Pons (tissue), 1 donor: ENCODE results near the gene SH2D1B.
"Not testable (repeated sequence)": the region's sequence is repeated elsewhere in the genome, so short reads cannot be mapped to it uniquely, and the experiment has no call there.

Experiments used
- DNase-seq: peaks from one replicate; pipeline ENCODE4 v3.0.0-alpha.2; 2016; ENCODE audit warnings: low spot score

SH2D1B gene

GRCh38 chr1:162412002-162412401, at the start of gene SH2D1B:
SH2D1B (minus strand) TSS chr1:162412136; CDS start chr1:162412016, 120 bp downstream.
- DNase-seq = no peak

GRCh38 chr1:162458236-162458635, 46.3 kb upstream of the SH2D1B start:
- no peak for DNase-seq

GRCh38 chr1:162456323-162456722, 44.4 kb upstream of the SH2D1B start:
- no peak for DNase-seq

- DNase-seq = not testable (repeated sequence)
These were observed 42.4 kb upstream of the SH2D1B start for GRCh38 chr1:162454361-162454760.

GRCh38 chr1:162446946-162447345, 35.0 kb upstream of the SH2D1B start:
- DNase-seq = no peak

- DNase-seq = no peak
These were observed 33.0 kb upstream of the SH2D1B start for GRCh38 chr1:162444903-162445302.

GRCh38 chr1:162432977-162433713, 21.2 kb upstream of the SH2D1B start:
- DNase-seq = not testable (repeated sequence)

GRCh38 chr1:162430583-162430982, 18.6 kb upstream of the SH2D1B start:
- no peak for DNase-seq

- peak; percentile 60 for DNase-seq
These were observed 10.9 kb upstream of the SH2D1B start for GRCh38 chr1:162422662-162423375.

- DNase-seq = peak; percentile 12
These were observed 9.6 kb upstream of the SH2D1B start for GRCh38 chr1:162421258-162422164.

- DNase-seq = no peak
These were observed 8.2 kb upstream of the SH2D1B start for GRCh38 chr1:162420120-162420519.

GRCh38 chr1:162419450-162419931, 7.6 kb upstream of the SH2D1B start:
- DNase-seq = not testable (repeated sequence)

GRCh38 chr1:162418584-162418983, 6.6 kb upstream of the SH2D1B start:
- not testable (repeated sequence) for DNase-seq

GRCh38 chr1:162417650-162418049, 5.7 kb upstream of the SH2D1B start:
- no peak for DNase-seq

- no peak for DNase-seq
These were observed 5.0 kb upstream of the SH2D1B start for GRCh38 chr1:162416909-162417308.

- DNase-seq = no peak
These were observed 4.3 kb upstream of the SH2D1B start for GRCh38 chr1:162416215-162416614.

GRCh38 chr1:162407539-162407938, 4.4 kb downstream of the SH2D1B start:
- no peak for DNase-seq

GRCh38 chr1:162406811-162407210, 5.1 kb downstream of the SH2D1B start:
- no peak for DNase-seq

- DNase-seq = no peak
These were observed 6.1 kb downstream of the SH2D1B start for GRCh38 chr1:162405800-162406199.

- no peak for DNase-seq
These were observed 7.3 kb downstream of the SH2D1B start for GRCh38 chr1:162404550-162405160.

GRCh38 chr1:162400790-162401355, 11.1 kb downstream of the SH2D1B start:
- peak; percentile 33 for DNase-seq
